GM10266 (cell line): Measurements from ENCODE around the gene KCNQ1.

Experiments used
- DNase-seq: peaks from one replicate; pipeline ENCODE4 v3.0.0; 2012; ENCODE audit errors: extremely low spot score
- CTCF ChIP-seq: IDR thresholded peaks from 2 replicates; pipeline ENCODE4 v1.5.1; 2012; ENCODE audit warnings: mild to moderate bottlenecking, low read depth; ENCODE audit not compliant: control insufficient read depth, insufficient read depth; ENCODE audit errors: missing control alignments

KCNQ1 gene

GRCh38 chr11:2797741-2798361, 353.0 kb downstream of the KCNQ1 start:
- TF ChIP-seq CTCF = no peak
- DNase-seq = no peak

- DNase-seq = no peak
- TF ChIP-seq CTCF = no peak
Measured at GRCh38 chr11:2798951-2799761, 354.3 kb downstream of the KCNQ1 start.

GRCh38 chr11:2799881-2800654, 355.3 kb downstream of the KCNQ1 start:
- TF ChIP-seq CTCF = no peak
- DNase-seq = no peak

GRCh38 chr11:2800655-2801531, 356.1 kb downstream of the KCNQ1 start:
- TF ChIP-seq CTCF = no peak
- DNase-seq = no peak

GRCh38 chr11:2801711-2802388, 357.0 kb downstream of the KCNQ1 start:
- DNase-seq = no peak
- no peak for TF ChIP-seq CTCF

- no peak for TF ChIP-seq CTCF
- no peak for DNase-seq
Measured at GRCh38 chr11:2802389-2803185, 357.8 kb downstream of the KCNQ1 start.
